Measurements from ENCODE around the gene SLC6A12.
A peak's percentile ranks its signal among the peaks of the same experiment; 100 is the strongest.

SLC6A12 gene

DNA sequence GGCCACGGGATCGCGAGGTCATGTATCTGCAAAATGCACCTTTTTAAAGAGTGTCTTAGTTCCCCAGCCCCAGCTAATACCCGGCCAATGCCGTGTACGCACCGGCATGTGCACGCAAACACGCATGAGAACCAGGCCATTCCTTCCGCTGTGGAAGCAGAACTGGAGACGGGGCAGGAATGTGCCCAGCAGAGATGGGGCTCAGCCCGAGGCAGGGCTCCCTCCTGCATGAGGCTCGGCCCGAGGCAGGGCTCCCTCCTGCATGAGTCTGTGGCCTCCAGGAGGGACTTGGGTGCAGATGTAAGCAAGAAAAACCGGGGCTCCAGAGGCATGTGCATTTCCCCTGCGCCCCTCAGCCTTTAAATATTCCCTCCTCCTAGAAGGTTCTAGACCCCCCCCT, 38.2 kb downstream of the SLC6A12 start:
- no peak for DNase-seq

DNA sequence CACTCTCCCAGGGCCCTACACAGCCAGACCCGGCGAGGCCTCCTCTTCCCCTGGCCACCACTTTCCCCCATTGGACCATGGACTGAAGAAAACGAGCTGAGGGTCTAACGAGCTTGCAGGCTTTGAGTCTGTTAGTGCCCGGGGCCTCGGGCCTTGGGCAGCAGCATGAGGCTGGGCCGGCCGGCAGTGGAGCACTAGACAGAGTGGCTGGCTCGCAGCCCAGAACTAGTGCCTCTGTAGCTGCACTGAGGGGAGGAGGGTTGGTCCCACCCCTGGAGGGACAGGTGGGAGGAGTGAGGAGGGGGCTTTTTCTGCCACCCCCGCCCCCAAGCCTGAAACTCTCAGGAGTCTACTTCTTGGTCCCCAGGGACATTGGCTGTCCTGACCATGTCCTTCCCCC, 38.7 kb downstream of the SLC6A12 start:
- no peak for DNase-seq

DNA sequence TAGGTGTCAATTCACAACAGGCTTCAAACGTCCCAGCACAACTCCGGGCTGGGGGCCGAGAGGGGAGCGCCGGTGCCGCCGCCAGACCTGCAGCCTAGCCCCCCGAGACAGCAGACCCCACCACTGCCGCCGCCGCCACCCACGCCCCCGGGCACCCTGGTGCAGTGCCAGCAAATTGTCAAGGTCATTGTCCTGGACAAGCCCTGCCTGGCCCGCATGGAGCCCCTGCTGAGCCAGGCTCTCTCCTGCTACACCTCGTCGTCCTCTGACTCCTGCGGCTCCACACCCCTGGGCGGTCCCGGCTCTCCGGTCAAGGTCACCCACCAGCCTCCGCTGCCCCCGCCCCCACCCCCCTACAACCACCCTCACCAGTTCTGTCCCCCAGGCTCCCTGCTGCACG, 39.4 kb downstream of the SLC6A12 start:
- DNase-seq, result no peak

DNA sequence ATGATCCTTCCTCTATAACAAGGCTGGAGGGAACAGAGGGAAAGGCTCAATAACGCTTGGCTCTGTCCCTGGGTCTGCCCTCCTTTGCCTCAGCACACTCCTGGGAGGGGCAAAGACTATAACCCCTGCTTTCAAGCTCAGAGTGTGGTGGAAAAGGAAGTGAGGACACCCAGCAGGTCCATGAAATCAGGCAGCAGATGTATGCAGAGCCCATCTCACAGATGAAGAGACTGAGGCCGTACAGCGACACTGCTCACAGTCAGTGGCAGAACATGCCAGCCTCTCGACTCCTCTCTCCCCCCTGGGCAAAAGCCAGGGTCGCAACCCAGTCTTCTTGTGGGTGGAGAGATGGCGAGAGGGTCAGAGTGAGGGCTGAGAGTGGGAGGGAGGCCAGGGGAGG, 39.8 kb downstream of the SLC6A12 start:
- no peak for DNase-seq

DNA sequence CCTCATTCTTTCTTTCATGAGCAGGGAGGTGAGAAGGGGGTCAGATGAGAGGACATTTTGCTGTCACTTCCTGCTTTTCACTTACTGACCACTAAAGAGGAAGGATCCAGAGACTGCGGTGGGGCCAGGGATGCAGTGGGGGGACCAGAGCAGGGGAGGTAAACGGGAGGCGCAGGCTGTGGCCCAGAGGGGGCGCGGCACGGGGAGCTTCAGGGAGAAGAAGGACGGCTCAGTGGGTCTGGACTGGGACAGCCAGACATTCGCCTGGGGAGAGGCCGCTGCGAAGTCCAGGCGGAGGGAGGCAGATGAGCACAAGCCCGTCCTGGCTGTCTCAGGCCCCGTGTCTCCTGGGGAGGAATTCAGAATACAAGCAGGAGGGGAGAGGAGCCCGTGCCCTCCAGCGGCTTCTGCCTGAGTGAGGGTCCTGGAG, 41.2 kb downstream of the SLC6A12 start:
- DNase-seq, result no peak

- no peak for DNase-seq
These were observed 41.9 kb downstream of the SLC6A12 start for GRCh38 chr12:171743-172676.

DNA sequence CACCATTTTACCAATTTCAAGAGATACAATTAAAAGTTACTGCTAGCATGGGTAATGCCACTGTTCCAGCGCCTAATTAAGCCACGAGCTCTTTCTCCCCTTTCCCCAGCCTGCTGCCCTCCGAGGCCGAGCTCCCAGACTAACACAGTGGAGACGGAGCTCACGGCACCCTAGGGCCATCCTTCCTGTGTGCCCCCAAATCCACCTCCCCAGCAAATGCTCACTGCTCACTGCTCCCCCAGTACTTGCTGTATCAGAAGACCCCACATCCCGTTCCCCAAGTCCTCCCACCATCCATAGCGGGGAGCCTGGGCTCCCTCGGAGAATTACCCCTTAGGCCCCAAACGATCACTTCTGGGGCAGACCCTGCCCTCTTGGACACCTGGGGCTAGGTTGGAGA, 42.7 kb downstream of the SLC6A12 start:
- DNase-seq, result no peak

GRCh38 chr12:170371-171225, 43.4 kb downstream of the SLC6A12 start:
- no peak for DNase-seq

- DNase-seq, result no peak
These were observed 44.2 kb downstream of the SLC6A12 start for GRCh38 chr12:169528-170370.

- DNase-seq, result no peak
These were observed 45.0 kb downstream of the SLC6A12 start for GRCh38 chr12:168763-169525.

DNA sequence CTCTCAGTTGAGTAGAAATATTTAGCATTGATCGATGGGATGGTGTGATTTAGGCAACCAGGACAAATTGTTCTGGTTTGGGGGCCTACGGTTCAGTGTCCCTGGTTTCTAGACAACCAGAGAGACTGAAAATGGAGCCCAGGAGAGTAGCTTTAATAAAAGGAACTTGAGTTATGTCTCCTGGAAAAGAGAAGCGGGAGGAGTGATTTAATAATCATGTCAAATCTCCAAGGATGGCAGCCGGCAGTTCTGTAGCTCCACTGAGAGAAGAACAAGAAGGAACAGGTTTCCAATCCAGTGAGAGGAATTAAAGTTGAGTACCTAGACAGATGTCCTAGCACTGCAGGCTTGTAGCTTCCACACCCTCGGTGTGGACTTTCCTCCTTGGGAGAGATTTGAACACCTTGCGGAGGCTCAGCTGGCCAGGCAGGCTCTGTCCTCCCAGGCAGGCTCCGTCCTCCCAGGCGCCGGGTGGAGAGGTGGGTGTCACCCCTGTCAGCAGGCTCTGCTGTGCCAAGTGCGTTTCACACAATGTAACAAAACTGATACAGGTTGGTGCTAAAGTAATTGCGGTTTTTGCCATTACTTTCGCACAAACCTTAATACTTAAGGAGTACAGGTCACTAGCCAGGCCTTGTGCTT, 45.9 kb downstream of the SLC6A12 start:
- DNase-seq, result no peak

DNA sequence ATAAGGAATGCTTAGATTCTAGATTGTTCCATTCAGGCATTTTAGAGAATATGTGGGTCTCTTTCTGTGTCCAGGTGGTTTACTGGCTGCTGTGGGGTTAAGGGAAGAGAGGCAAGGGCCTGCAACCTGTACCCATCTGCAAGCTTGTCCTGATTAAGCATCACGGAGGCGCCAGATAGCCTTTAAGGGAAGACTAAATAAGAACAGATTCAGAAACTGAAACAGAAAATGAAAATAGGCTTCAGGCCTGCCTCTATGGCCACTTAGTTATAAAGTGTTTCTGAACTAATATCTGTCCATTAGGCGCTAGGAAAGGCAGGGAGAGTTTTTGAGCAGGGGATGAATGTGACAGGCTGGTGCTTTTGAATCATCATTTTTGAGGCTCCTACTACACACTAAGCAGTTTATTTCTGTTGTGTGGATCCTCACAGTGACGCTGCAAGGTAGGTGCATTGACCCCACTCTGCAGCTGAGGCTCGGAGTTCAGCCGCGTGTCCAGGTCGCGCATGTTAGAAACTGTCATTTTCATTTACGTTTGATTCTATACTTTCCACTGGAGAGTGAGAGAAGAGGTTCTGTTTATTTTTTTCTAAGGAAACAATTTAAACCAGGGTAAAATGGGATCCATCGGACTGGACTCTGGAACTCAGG, 47.4 kb downstream of the SLC6A12 start:
- DNase-seq, result no peak

GRCh38 chr12:165862-166368, 48.0 kb downstream of the SLC6A12 start:
- no peak for DNase-seq

DNA sequence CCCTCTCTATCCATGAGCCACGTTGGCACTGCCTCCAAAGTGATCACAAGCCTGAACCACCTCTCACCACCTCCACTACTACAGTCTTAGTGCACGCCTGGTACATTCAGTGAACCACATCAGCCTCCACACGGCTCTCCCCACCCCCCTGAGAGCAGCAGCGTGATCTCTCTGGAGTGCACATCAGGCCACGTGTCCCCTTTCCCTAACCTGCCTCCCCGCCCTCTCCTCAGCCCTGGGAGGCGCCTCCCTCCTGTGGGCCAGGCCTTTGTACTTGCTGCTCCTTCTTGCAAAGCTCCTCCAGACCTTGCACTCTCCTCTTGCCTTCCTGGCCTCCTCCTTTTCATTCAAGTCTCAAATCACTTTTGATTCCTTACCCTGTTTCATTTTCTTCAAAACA, 49.8 kb downstream of the SLC6A12 start:
- DNase-seq, result no peak

- no peak for DNase-seq
These were observed 50.5 kb downstream of the SLC6A12 start for GRCh38 chr12:163406-163986.

DNA sequence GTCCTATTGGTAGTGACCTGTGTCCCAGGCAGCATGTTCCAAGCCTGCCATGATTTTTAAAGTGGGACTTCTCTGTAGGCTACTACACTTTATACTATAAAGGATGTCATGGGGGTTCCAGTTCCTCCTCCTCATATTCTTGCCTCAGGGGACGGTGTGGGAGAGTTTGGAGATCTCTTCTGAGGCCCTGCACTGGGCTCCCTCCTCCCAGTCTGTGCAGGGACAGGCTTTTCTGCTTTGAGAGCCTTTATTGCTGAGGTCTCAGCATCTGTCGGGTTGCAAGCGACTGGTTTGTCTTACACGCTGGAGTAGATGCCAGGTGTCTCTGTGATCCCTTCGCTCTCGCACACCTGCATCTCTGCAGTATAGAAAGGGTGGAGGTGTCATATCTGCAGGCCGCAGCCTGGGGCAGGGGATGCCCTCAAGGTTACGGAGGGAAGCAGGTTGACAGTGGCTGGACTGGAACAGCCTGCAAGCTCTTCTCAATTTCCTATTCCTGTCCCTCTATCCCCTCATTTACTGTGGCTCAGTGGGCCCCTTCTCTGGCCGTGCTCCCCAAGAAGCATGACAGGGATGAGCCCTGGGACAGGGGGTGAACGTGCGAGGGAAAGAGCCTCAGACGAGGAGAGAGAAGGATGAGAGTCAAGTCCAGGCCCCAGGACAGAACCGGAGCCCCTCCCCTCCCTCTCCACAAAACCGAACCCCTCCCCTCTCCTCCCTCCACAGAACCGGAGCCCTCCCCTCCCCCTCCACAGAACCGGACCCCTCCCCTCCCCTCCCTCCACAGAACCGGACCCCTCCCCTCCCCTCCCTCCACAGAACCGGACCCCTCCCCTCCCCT, 51.3 kb downstream of the SLC6A12 start:
- DNase-seq, result peak in 1 of 5 experiments; percentile 24

DNA sequence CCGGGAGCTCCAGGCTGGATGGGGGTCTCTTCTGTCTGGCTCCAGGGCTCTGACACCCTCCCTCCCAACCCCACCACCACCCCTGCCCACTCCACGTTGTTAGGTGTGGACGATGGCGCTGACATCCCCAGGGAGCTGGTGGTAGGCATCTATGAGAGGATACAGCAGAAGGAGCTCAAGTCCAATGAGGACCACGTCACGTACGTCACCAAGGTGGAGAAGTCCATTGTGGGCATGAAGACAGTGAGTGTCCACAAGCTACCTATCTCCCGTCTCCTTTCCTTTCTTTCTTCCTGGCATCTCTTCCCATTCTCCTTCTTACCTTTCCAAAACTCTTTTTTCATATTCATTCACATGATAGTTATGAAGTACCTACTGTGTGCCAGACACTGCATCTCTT, 52.1 kb downstream of the SLC6A12 start:
- no peak for DNase-seq

GRCh38 chr12:160858-161257, 53.1 kb downstream of the SLC6A12 start:
- no peak for DNase-seq

GRCh38 chr12:159156-159782, 54.7 kb downstream of the SLC6A12 start:
- no peak for DNase-seq
